KOPT-K1 (cell line): Measurements from ENCODE around the gene CYP26C1.

Experiments
- H3K27ac ChIP-seq: fragments of 200-600 bp; sonication (generic); 2 replicates; pipeline ENCODE4 v1.5.1; 2016; ENCODE audit warnings: antibody characterized with exemption, mild to moderate bottlenecking, low read depth, low read length; ENCODE audit not compliant: poor library complexity, severe bottlenecking
- H3K36me3 ChIP-seq: fragments of 200-600 bp; sonication (generic); 2 replicates; pipeline ENCODE4 v1.5.1; 2017; ENCODE audit warnings: antibody characterized with exemption, mild to moderate bottlenecking, low read length, moderate library complexity; ENCODE audit not compliant: insufficient read depth
- H3K9me3 ChIP-seq: fragments of 200-600 bp; sonication (generic); 2 replicates; pipeline ENCODE4 v1.5.1; 2017; ENCODE audit warnings: antibody characterized with exemption, low read length, mild to moderate bottlenecking; ENCODE audit not compliant: insufficient read depth, poor library complexity, severe bottlenecking

The CYP26C1 gene, protein sequence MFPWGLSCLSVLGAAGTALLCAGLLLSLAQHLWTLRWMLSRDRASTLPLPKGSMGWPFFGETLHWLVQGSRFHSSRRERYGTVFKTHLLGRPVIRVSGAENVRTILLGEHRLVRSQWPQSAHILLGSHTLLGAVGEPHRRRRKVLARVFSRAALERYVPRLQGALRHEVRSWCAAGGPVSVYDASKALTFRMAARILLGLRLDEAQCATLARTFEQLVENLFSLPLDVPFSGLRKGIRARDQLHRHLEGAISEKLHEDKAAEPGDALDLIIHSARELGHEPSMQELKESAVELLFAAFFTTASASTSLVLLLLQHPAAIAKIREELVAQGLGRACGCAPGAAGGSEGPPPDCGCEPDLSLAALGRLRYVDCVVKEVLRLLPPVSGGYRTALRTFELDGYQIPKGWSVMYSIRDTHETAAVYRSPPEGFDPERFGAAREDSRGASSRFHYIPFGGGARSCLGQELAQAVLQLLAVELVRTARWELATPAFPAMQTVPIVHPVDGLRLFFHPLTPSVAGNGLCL

DNA sequence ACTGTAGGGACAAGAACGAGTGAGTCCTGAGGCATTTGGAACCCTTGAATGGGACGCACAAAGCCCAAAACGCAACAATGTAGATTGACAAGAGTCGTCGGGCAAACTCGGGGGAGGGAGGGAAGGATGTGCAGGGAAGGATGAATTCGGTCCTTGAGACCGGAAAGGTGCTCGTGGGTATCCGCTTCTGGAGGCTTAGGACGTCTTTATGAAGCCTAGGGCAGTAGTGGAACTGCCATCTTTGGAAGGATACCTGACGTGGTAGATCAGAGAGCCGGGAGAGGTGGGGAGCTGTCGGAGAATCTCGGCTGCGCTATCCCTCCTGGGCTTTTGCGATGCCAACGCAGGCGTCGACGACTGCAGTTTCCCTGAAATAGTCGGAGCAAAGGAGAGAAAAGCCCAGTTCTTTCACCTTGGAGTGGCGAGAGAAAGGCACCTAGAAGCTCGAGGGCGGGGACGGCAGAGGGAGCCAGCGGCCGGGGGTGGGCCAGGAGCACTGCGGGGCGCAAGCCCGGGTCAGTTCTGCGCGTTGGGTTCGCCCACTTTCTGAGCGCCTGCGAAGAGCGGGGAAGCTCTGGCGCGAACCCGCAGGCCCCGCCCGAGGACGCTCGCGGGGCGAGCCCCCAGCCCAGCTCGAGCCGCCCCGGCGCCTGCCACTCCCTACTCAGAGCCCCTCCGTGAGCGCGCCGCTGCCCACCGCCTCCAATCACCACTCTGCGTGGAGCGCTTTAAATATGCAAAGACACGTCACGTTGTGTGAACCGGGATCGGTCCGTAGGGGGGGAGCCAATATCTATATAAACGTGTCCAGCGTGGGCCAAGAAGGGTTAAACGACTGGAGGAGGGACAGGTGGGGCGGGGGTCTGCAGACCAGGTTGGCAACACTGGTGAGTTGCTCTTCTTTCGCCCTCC is at the start of gene CYP26C1:
Gene CYP26C1, plus strand, starts transcription at position 824 of the 912 bp plus-strand sequence. CDS start 466 bp downstream, outside the sequence.
- H3K27ac ChIP-seq, result no peak within 1 kb of the TSS
- H3K36me3 ChIP-seq, result peaks cover 37% of the 10 kb centered on the region
- peaks cover 41% of the 10 kb centered on the region for H3K9me3 ChIP-seq

GRCh38 chr10:93015722-93016121 is 44.9 kb upstream of the CYP26C1 start:
- Histone ChIP-seq H3K9me3 (no peaks in the 10 kb centered on the region), H3K27ac (no peak overlapping the region), H3K36me3 (peaks cover 1% of the 10 kb centered on the region; the same call in 1 of the 2 replicates)

DNA sequence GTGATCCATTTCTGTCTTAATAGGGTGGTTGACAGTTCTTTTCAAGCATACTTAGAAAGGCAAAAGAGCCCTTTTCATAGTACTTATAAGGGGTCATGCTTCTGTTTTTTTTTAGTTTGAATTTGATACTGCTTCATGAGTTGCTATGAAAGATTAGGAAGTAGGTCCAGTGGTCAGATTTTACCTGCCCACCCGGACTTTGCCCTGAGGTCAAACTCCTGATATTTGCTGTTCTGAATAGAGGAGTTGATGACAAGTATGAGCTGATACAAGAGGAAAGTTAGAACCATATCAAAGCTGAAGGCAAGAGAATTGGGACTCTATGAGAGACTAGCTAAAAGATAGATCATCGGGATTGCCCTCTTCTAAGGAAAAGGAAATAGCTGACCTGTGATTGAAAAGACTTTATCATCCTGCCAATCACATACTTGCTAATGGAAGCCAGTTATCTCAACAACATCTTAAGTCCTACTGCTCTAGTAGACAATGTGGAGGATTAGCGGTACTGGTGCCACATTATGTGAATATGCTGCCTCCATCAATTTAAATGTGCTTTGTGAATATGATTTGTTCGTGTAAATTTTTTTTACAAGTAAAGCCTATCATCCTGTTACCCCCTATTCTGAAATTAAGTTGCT is 37.5 kb upstream of the CYP26C1 start:
- Histone ChIP-seq H3K9me3 (no peaks in the 10 kb centered on the region), H3K36me3 (peaks cover 6% of the 10 kb centered on the region; the same call in 1 of the 2 replicates), H3K27ac (no peak overlapping the region)

DNA sequence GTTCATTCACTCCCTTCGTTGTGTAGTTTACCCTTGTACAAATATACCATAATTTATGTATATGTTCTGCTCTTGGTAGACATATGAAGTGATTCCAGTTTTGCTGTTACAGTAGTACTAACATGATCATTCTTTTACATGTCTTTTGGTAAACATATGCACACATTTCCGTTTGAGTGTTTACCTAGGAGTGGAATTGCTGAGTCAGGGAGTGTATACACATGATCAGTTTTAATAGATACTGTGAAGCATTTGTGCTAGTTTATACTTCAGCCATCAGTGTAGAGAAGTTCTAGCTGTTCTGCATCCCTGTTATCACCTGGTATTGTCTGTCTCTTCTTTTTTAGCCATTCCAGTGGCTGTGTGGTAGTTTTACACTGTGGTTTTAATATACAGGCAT is 34.5 kb upstream of the CYP26C1 start:
- H3K36me3 ChIP-seq, result peaks cover 1% of the 10 kb centered on the region; the same call in 1 of the 2 replicates
- no peaks in the 10 kb centered on the region for H3K9me3 ChIP-seq
- H3K27ac ChIP-seq, result no peak overlapping the region

GRCh38 chr10:93027508-93027907 is 33.1 kb upstream of the CYP26C1 start:
- H3K27ac ChIP-seq, result no peak overlapping the region
- no peaks in the 10 kb centered on the region; the same call in 1 of the 2 replicates for H3K36me3 ChIP-seq
- H3K9me3 ChIP-seq, result no peaks in the 10 kb centered on the region

- Histone ChIP-seq H3K9me3 (no peaks in the 10 kb centered on the region), H3K27ac (no peak overlapping the region), H3K36me3 (no peaks in the 10 kb centered on the region; the same call in 1 of the 2 replicates)
These were observed 31.7 kb upstream of the CYP26C1 start for GRCh38 chr10:93028883-93029282.

DNA sequence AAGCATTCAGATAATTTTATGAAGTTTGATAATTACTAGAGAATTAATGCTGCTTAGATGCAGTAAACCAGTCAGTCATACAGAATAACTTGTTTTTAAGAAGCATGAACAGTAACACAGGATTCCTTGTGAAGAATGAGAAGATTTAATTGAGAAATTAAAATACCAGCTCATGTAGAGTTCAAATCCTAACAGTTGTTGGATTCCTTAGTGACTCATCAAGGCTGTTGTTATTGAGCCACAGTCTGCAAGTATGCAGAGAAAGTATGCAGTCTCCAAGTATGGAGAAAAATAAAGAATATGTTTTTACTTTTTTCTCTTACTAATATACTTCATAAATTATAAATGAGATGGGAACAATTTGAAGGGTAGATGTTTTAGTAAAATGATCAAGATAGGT is 30.2 kb upstream of the CYP26C1 start:
- Histone ChIP-seq H3K27ac (no peak overlapping the region), H3K36me3 (no peaks in the 10 kb centered on the region; the same call in 1 of the 2 replicates), H3K9me3 (no peaks in the 10 kb centered on the region)

DNA sequence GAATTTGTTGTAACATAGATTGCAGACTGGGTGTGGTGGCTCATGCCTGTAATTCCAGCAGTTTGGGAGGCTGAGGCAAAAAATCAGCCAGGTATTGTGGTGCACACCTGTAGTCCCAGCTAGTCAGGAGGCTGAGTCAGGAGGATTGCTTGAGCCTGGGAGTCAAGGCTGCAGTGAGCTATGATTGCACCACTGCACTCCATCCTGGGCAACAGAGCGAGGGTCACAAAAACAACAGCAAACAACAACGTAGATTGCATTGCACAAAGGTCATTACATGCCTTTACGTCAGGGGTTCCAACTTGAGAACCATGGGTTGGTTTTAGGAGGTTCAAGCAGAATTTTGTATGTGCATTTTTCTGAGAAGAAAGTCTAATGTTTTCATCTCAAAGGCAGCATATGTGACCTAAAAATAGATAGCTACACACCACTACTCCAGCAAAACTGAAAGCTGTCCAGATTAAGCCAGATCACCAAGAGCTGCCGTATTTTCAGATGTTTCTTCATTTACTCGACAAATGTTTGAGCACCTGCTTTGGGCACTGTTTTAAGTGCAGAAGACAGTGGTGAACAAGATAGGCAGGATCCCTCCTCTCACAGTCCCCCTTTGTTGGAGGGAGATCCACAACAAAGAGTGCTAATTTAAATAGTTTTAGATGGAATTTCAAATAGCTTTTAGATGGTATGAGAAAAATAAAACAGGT is 28.3 kb upstream of the CYP26C1 start:
- Histone ChIP-seq H3K27ac (no peak overlapping the region), H3K36me3 (no peaks in the 10 kb centered on the region), H3K9me3 (no peaks in the 10 kb centered on the region)

GRCh38 chr10:93032809-93033137 is 27.8 kb upstream of the CYP26C1 start:
- Histone ChIP-seq H3K27ac (no peak overlapping the region), H3K9me3 (no peaks in the 10 kb centered on the region), H3K36me3 (no peaks in the 10 kb centered on the region)

DNA sequence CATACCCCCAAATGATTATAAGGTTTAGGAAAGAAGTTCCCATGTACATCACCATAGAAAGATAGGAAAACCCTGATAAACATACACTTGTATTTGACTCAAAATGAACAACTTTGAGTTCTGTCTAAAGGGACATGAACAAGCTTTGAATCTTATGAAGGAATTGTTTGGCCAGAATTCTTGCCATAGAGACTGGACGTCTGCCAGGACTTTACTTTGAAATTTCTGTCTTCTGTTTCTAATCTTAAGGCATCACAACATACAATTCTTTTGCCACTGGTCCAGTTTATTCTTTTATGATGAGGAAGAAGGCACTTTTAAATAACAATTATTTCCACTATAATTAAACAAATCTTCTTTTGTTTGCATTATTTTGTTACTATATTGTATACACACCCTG is 26.2 kb upstream of the CYP26C1 start:
- H3K27ac ChIP-seq, result no peak overlapping the region
- no peaks in the 10 kb centered on the region for H3K9me3 ChIP-seq
- no peaks in the 10 kb centered on the region for H3K36me3 ChIP-seq

- Histone ChIP-seq H3K27ac (no peak overlapping the region), H3K36me3 (no peaks in the 10 kb centered on the region), H3K9me3 (no peaks in the 10 kb centered on the region)
These were observed 21.5 kb upstream of the CYP26C1 start for GRCh38 chr10:93039110-93039509.

GRCh38 chr10:93039721-93040120 is 20.9 kb upstream of the CYP26C1 start:
- Histone ChIP-seq H3K9me3 (no peaks in the 10 kb centered on the region), H3K36me3 (no peaks in the 10 kb centered on the region), H3K27ac (no peak overlapping the region)

GRCh38 chr10:93054486-93054885 is 6.1 kb upstream of the CYP26C1 start:
- peaks cover 12% of the 10 kb centered on the region for H3K36me3 ChIP-seq
- H3K27ac ChIP-seq, result no peak overlapping the region
- peaks cover 9% of the 10 kb centered on the region for H3K9me3 ChIP-seq

DNA sequence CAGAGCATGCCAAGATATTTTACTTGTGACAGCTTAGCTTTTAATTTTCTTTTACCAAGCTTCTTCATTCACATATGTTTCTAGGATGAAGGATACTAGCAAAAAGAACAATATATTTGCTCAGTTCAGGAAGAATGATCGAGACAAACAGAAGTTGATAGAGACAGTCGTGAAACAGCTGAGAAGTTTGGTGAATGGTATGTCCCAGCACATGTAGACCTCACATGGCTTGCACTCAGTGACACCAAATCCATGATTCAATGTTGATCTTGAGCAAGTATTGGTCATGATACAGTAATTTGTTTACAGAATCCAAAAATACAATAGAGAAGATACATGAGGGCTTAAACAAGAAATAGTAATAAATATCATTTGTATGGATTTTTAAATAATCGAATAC is 2.5 kb upstream of the CYP26C1 start:
- peaks cover 37% of the 10 kb centered on the region for H3K36me3 ChIP-seq
- H3K27ac ChIP-seq, result no peak overlapping the region
- peaks cover 41% of the 10 kb centered on the region for H3K9me3 ChIP-seq
